ENCODE data around the gene FAM222B.
"Not testable (repeated sequence)": the region's sequence is repeated elsewhere in the genome, so short reads cannot be mapped to it uniquely, and the experiment has no call there.

FAM222B gene

DNA sequence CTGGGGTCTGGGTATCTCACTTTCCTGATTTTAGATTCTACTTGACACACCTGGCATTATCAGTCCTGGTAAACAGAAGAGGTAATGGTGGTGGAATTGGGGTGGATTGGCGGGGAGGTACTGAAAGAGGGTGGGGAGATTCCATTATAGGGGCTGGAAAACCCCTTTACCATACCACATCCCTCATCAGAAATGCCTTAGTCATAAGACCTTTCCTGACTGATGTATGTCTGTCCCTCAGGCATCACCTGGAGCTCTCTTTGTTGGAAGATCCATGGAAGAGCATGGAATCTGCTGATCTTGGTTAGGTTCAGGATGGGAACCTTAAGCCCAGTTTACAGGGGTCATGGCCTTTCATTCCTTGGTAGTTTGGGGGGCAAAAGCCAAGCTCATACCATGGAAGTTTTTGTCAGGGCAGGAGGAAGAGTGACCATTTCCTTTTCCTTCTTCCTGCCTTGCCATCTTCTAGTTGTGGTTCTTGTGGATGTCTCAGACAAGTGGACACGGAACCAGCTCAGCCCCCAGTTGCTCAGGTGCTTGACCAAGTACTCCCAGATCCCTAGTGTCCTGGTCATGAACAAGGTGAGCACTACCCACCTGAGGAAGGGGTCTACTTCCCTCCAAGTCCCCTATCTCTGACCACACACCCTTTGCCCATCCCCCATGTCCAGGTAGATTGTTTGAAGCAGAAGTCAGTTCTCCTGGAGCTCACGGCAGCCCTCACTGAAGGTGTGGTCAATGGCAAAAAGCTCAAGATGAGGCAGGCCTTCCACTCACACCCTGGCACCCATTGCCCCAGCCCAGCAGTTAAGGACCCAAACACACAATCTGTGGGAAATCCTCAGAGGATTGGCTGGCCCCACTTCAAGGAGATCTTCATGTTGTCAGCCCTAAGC lies 15.6 kb upstream of the FAM222B start:
- Histone ChIP-seq H3K79me2 (ENCODE audit: control insufficient read depth, insufficient read depth, low read length, unreplicated experiment) (peaks cover 10% of the 10 kb centered on the region), H3K4me1 (ENCODE audit: control insufficient read depth, insufficient read depth, low read length, unreplicated experiment) (peaks cover 5% of the 10 kb centered on the region), H3K27me3 (ENCODE audit: insufficient read depth, low read length) (no peaks in the 10 kb centered on the region), H2AFZ (ENCODE audit: low read length, unreplicated experiment) (no peak overlapping the region), H3K36me3 (ENCODE audit: insufficient read depth, low read length) (peaks cover 5% of the 10 kb centered on the region; the same call in 1 of the 2 replicates), H3K4me3 (ENCODE audit: low read depth, low read length) (no peak overlapping the region), H3K27ac (ENCODE audit: low read depth, low read length) (no peak overlapping the region)

DNA sequence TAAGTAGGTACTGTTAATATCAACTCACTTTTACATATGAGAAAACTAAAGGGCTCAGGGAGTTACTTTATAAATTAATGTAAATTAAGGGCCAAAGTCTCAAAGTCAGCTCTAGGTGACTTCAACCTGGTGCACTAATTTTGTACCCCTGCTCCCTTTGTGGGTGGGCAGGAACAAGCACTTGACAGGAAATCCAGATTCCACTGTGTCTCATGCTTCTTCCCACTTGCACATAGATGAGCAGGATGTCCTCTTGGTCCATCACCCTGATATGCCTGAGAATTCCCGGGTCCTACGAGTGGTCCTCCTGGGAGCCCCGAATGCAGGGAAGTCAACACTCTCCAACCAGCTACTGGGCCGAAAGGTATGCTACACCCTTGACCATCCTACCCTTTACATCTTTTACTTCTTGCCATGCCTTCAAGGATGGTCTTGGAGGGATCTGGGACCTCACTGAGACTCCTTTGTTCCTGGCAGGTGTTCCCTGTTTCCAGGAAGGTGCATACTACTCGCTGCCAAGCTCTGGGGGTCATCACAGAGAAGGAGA lies 13.5 kb upstream of the FAM222B start:
- peaks cover 5% of the 10 kb centered on the region for H3K4me1 ChIP-seq (ENCODE audit: control insufficient read depth, insufficient read depth, low read length, unreplicated experiment)

DNA sequence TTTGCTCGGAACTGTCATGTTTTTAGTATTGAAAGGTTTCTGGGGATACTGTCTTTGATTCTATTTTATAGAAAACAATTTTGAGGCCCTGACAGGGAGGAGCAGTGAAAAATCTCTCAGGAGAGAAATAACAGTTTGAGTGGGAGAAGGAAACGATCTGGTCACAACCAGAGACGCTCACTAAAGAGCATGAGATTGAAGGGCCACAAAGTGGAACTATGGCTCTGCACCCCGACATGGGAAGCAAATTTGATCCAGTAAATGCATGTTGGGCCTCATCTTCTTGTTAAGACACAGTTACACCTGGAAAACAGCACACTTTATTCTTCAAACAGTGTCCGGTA lies 12.7 kb upstream of the FAM222B start:
- Histone ChIP-seq H3K4me3 (ENCODE audit: low read depth, low read length) (peak overlapping the region; percentile 96), H3K27me3 (ENCODE audit: insufficient read depth, low read length) (no peaks in the 10 kb centered on the region), H3K79me2 (ENCODE audit: control insufficient read depth, insufficient read depth, low read length, unreplicated experiment) (peaks cover 10% of the 10 kb centered on the region), H3K27ac (ENCODE audit: low read depth, low read length) (peak overlapping the region; percentile 13; the same call in 1 of the 2 replicates), H3K4me1 (ENCODE audit: control insufficient read depth, insufficient read depth, low read length, unreplicated experiment) (peaks cover 5% of the 10 kb centered on the region), H2AFZ (ENCODE audit: low read length, unreplicated experiment) (peak overlapping the region; percentile 99), H3K36me3 (ENCODE audit: insufficient read depth, low read length) (0 out of 2 replicates have a peak, but pooled peaks cover 5% of the 10 kb centered on the region)

More for the DNA sequence above, 13.5 kb upstream of the FAM222B start:
- Histone ChIP-seq H3K79me2 (ENCODE audit: control insufficient read depth, insufficient read depth, low read length, unreplicated experiment) (peaks cover 10% of the 10 kb centered on the region), H3K36me3 (ENCODE audit: insufficient read depth, low read length) (peaks cover 5% of the 10 kb centered on the region; the same call in 1 of the 2 replicates), H3K27me3 (ENCODE audit: insufficient read depth, low read length) (no peaks in the 10 kb centered on the region), H3K4me3 (ENCODE audit: low read depth, low read length) (peak overlapping the region; percentile 96; the same call in 1 of the 2 replicates), H2AFZ (ENCODE audit: low read length, unreplicated experiment) (no peak overlapping the region), H3K27ac (ENCODE audit: low read depth, low read length) (no peak overlapping the region)

DNA sequence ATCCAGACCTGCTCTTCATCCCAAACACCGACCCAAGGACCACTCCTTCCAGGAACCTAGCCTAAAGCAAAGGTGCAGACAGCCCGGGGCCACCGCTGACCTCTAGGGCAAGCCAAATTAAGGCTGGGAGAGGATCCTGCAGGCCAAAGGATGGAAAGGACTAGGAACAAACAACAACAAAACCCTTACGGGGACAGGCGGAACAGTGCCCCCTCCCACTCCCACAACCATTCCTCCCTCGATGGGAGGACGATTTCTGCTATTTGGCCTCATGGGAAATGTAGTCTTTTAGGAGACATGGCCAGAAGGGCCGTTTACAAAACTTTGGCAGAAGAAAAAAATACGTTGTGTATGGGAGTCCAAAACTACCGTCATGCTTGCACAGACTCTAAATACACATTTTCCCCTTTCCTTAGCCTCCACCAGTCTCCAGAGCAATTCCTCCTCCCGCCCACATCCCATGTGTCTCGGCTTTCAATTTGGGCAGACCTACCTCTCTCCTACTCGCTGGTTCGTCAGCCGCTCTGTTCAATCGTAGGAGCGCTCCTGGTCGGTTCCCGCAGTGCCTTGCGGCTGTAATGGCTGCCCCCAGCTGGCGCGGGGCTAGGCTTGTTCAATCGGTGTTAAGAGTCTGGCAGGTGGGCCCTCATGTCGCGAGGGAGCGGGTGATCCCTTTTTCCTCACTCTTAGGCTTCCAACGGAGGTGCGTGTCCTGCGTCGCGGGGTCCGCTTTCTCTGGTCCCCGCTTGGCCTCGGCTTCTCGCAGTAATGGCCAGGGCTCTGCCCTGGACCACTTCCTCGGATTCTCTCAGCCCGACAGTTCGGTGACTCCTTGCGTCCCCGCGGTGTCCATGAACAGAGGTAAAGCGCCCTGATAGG lies 12.1 kb upstream of the FAM222B start, which contains the start of gene ERAL1:
TSS of gene ERAL1 (plus strand) at position 560 of the 879 bp plus-strand sequence. CDS start at position 579, 19 bp downstream.
- 0 out of 2 replicates have a peak, but pooled peaks cover 5% of the 10 kb centered on the region for H3K36me3 ChIP-seq (ENCODE audit: insufficient read depth, low read length)
- peak within 1 kb of the TSS; percentile 96 for H3K4me3 ChIP-seq (ENCODE audit: low read depth, low read length)
- peaks cover 5% of the 10 kb centered on the region for H3K4me1 ChIP-seq (ENCODE audit: control insufficient read depth, insufficient read depth, low read length, unreplicated experiment)
- H3K79me2 ChIP-seq (ENCODE audit: control insufficient read depth, insufficient read depth, low read length, unreplicated experiment): peaks cover 10% of the 10 kb centered on the region
- H3K27ac ChIP-seq (ENCODE audit: low read depth, low read length): peak within 1 kb of the TSS; percentile 13; the same call in 1 of the 2 replicates
- no peaks in the 10 kb centered on the region for H3K27me3 ChIP-seq (ENCODE audit: insufficient read depth, low read length)
- peak within 1 kb of the TSS; percentile 99 for H2AFZ ChIP-seq (ENCODE audit: low read length, unreplicated experiment)

DNA sequence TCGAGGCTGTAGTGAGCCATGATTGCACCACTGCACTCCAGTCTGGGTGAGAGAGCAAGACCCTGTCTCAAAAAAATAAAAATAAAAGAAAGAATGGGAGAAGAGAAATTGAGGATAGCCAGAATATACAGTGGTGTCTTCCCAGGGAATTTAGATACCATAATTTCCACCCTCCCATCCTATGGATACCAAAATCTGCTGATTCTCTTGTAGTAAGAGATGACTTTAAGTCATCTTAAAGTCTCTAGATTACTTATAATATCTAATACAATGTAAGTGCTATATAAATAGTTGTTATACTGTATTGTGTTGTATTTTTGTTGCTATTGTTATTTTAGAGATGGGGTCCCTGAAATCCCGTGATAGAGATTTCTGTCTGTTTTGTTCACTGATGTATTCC lies 10.7 kb upstream of the FAM222B start:
- Histone ChIP-seq H2AFZ (ENCODE audit: low read length, unreplicated experiment) (no peak overlapping the region), H3K27ac (ENCODE audit: low read depth, low read length) (no peak overlapping the region), H3K4me1 (ENCODE audit: control insufficient read depth, insufficient read depth, low read length, unreplicated experiment) (peaks cover 5% of the 10 kb centered on the region)

DNA sequence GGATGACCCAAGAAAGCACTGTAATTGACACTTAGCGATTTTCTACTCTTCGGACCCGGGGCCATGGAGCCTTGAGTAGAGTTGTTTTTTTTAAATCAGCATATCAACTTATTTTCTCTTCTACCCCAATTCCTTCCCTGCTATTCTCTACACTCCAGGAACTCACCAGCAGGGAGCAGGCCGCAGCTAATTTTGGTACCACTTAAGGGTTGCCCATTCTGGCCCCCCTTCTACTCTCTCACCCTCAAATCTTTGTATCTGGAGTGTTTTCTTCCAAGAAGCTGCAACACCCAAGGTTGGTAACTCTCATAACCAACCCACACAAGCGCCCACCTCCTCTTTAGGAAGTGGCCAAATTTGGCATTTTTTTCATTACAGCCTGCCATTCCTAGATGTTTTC lies 6.7 kb upstream of the FAM222B start:
- Histone ChIP-seq H2AFZ (ENCODE audit: low read length, unreplicated experiment) (no peak overlapping the region), H3K4me3 (ENCODE audit: low read depth, low read length) (no peak overlapping the region), H3K79me2 (ENCODE audit: control insufficient read depth, insufficient read depth, low read length, unreplicated experiment) (no peaks in the 10 kb centered on the region), H3K27ac (ENCODE audit: low read depth, low read length) (no peak overlapping the region), H3K36me3 (ENCODE audit: insufficient read depth, low read length) (no peaks in the 10 kb centered on the region), H3K4me1 (ENCODE audit: control insufficient read depth, insufficient read depth, low read length, unreplicated experiment) (no peaks in the 10 kb centered on the region), H3K27me3 (ENCODE audit: insufficient read depth, low read length) (no peaks in the 10 kb centered on the region)

More for the DNA sequence above, 10.7 kb upstream of the FAM222B start:
- Histone ChIP-seq H3K27me3 (ENCODE audit: insufficient read depth, low read length) (no peaks in the 10 kb centered on the region), H3K36me3 (ENCODE audit: insufficient read depth, low read length) (0 out of 2 replicates have a peak, but pooled peaks cover 5% of the 10 kb centered on the region), H3K4me3 (ENCODE audit: low read depth, low read length) (no peak overlapping the region), H3K79me2 (ENCODE audit: control insufficient read depth, insufficient read depth, low read length, unreplicated experiment) (peaks cover 10% of the 10 kb centered on the region)

DNA sequence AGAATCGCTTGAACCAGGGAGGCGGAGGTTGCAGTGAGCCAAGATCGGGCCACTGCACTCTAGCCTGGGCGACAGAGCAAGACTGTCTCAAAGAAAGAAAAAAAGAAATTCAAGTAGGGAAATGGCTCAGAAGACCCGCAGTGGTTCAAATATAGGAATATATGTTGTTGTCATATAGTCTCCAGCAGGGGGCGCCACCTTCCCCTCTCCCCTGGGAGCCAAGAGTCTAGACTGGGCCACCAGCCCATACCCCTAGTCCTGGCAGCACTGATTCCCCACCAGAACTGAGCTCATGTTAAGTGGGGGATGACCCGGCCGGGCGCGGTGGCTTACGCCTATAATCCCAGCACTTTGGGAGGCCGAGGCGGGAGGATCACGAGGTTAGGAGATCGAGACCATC lies 6.1 kb upstream of the FAM222B start:
- not testable (repeated sequence) for H3K79me2 ChIP-seq (ENCODE audit: control insufficient read depth, insufficient read depth, low read length, unreplicated experiment); H3K27ac ChIP-seq (ENCODE audit: low read depth, low read length); H2AFZ ChIP-seq (ENCODE audit: low read length, unreplicated experiment); H3K36me3 ChIP-seq (ENCODE audit: insufficient read depth, low read length); H3K4me3 ChIP-seq (ENCODE audit: low read depth, low read length); H3K4me1 ChIP-seq (ENCODE audit: control insufficient read depth, insufficient read depth, low read length, unreplicated experiment); H3K27me3 ChIP-seq (ENCODE audit: insufficient read depth, low read length)

DNA sequence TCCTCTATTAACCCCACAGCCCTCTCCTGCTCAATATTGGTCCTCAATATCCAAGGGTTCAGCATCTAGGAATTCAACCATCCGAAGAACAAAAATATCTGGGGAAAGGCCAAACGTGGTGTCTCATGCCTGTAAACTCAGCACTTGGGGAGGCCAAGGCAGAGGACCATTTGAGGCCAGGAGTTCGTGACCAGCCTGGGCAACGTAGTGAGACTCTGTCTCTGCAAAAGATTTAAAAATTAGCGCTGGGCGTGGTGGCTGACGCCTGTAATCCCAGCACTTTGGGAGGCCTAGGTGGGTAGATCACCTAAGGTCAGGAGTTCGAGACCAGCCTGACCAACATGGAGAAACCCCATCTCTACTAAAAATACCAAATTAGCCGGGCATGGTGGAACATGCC lies 4.1 kb upstream of the FAM222B start:
- H3K36me3 ChIP-seq (ENCODE audit: insufficient read depth, low read length); H3K4me3 ChIP-seq (ENCODE audit: low read depth, low read length); H3K27ac ChIP-seq (ENCODE audit: low read depth, low read length); H3K79me2 ChIP-seq (ENCODE audit: control insufficient read depth, insufficient read depth, low read length, unreplicated experiment); H2AFZ ChIP-seq (ENCODE audit: low read length, unreplicated experiment); H3K4me1 ChIP-seq (ENCODE audit: control insufficient read depth, insufficient read depth, low read length, unreplicated experiment); H3K27me3 ChIP-seq (ENCODE audit: insufficient read depth, low read length): not testable (repeated sequence)

DNA sequence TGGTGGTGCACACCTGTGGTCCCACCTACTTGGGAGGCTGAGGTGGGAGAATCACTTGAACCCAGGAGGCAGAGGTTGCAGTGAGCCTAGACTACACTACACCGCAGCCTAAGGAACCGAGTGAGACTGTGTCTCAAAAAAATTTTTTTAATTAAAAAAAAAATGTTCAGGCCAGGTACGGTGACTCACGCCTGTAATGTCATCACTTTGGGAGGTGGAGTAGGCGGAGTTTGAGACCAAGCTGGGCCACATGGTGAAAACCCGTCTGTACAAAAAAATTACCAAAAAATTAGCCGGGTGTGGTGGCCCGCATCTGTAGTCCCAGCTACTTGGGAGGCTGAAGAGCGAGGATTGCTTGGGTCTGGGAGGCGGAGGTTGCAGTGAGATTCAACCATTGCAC lies 3.6 kb upstream of the FAM222B start:
- Histone ChIP-seq H2AFZ (ENCODE audit: low read length, unreplicated experiment) (no peak overlapping the region), H3K27ac (ENCODE audit: low read depth, low read length) (no peak overlapping the region), H3K4me1 (ENCODE audit: control insufficient read depth, insufficient read depth, low read length, unreplicated experiment) (no peaks in the 10 kb centered on the region), H3K36me3 (ENCODE audit: insufficient read depth, low read length) (no peaks in the 10 kb centered on the region), H3K79me2 (ENCODE audit: control insufficient read depth, insufficient read depth, low read length, unreplicated experiment) (peaks cover 13% of the 10 kb centered on the region), H3K4me3 (ENCODE audit: low read depth, low read length) (no peak overlapping the region), H3K27me3 (ENCODE audit: insufficient read depth, low read length) (no peaks in the 10 kb centered on the region)

DNA sequence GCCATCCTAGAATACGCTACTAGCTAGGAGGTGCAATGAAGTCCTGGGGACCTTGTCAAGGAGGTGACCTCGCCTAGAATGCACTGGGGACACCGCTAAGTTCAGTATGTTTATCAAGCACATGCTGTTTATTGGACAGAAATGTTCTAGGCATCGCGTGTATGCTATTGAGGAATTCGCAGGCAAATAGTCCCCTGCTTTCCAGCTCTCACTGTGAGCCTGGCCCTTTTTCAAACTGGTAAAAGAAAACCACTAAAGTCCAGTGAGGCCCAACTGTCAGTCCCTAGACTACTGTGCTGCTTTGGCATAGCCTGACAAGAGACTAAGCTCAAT lies 1.2 kb upstream of the FAM222B start:
- peaks cover 33% of the 10 kb centered on the region for H3K79me2 ChIP-seq (ENCODE audit: control insufficient read depth, insufficient read depth, low read length, unreplicated experiment)
- no peaks in the 10 kb centered on the region for H3K4me1 ChIP-seq (ENCODE audit: control insufficient read depth, insufficient read depth, low read length, unreplicated experiment)
- H2AFZ ChIP-seq (ENCODE audit: low read length, unreplicated experiment): no peak overlapping the region
- H3K27ac ChIP-seq (ENCODE audit: low read depth, low read length): no peak overlapping the region
- H3K36me3 ChIP-seq (ENCODE audit: insufficient read depth, low read length): no peaks in the 10 kb centered on the region
- no peaks in the 10 kb centered on the region for H3K27me3 ChIP-seq (ENCODE audit: insufficient read depth, low read length)
- H3K4me3 ChIP-seq (ENCODE audit: low read depth, low read length): no peak overlapping the region
